H1 (cell line): ENCODE results near the gene DKKL1. TPM values are rescaled to one million over a fixed set of nuclear protein-coding genes. Genes with fewer than 3 reads are reported as not detected.
A peak's percentile ranks its signal among the peaks of the same experiment; 100 is the strongest.

Source experiments
- ASH2L ChIP-seq: fragments of 200-600, 300-600 bp; sonication (generic); IDR thresholded peaks from one replicate; pipeline ENCODE4 v1.7.1; 2017; ENCODE audit warnings: low read length
- BACH1 ChIP-seq: IDR thresholded peaks from 2 replicates; pipeline ENCODE4 v1.6.1; 2012; ENCODE audit warnings: low read length, improper control_type of control experiment
- BCL11A ChIP-seq, 2 experiments: IDR thresholded peaks; one replicate each; pipeline ENCODE4 v1.6.1; 2011; ENCODE audit warnings: low read depth in 2 of 2, low read length in 2 of 2, mild to moderate bottlenecking in 2 of 2
- BRCA1 ChIP-seq: IDR thresholded peaks from 2 replicates; pipeline ENCODE4 v1.6.1; 2012; ENCODE audit warnings: low read depth, low read length, improper control_type of control experiment
- CBX8 ChIP-seq: fragments of 300-800, 300-1000 bp; sonication (generic); IDR thresholded peaks from 2 replicates; pipeline ENCODE4 v1.7.1; 2016; ENCODE audit warnings: low read depth, low read length, borderline replicate concordance
- CEBPB ChIP-seq: IDR thresholded peaks from 2 replicates; pipeline ENCODE4 v1.6.1; 2012; ENCODE audit warnings: low read depth, low read length
- CHD1 ChIP-seq: IDR thresholded peaks from 2 replicates; pipeline ENCODE4 v1.6.1; 2012; ENCODE audit warnings: low read depth, low read length, improper control_type of control experiment
- CHD2 ChIP-seq: IDR thresholded peaks from 2 replicates; pipeline ENCODE4 v1.6.1; 2012; ENCODE audit warnings: low read length, improper control_type of control experiment
- EGR1 ChIP-seq: IDR thresholded peaks from 2 replicates; pipeline ENCODE4 v1.6.1; 2011; ENCODE audit warnings: low read depth, low read length, borderline replicate concordance
- EZH2 ChIP-seq: fragments of 200-600 bp; sonication (generic); IDR thresholded peaks from 2 replicates; pipeline ENCODE4 v1.7.1; 2012; ENCODE audit warnings: low read depth, mild to moderate bottlenecking, moderate library complexity, low read length, inconsistent platforms; ENCODE audit not compliant: severe bottlenecking
- KDM4A ChIP-seq: IDR thresholded peaks from one replicate; pipeline ENCODE4 v1.7.1; 2012; ENCODE audit warnings: low read depth, mild to moderate bottlenecking, moderate library complexity, low read length, inconsistent platforms; ENCODE audit not compliant: severe bottlenecking
- NRF1 ChIP-seq: IDR thresholded peaks from 2 replicates; pipeline ENCODE4 v1.6.1; 2011; ENCODE audit warnings: mild to moderate bottlenecking, low read depth, low read length, improper control_type of control experiment
- POLR2AphosphoS5 ChIP-seq: IDR thresholded peaks from 2 replicates; pipeline ENCODE4 v1.6.1; 2011; ENCODE audit warnings: low read depth, low read length
- POU5F1 ChIP-seq: IDR thresholded peaks from 2 replicates; pipeline ENCODE4 v1.6.1; 2011; ENCODE audit warnings: low read depth, mild to moderate bottlenecking, low read length, moderate library complexity
- RBBP5 ChIP-seq: IDR thresholded peaks from 2 replicates; pipeline ENCODE4 v1.7.1; 2012; ENCODE audit warnings: low read depth, mild to moderate bottlenecking, inconsistent platforms, low read length, moderate library complexity, borderline replicate concordance
- SIRT6 ChIP-seq: IDR thresholded peaks from one replicate; pipeline ENCODE4 v1.7.1; 2012; ENCODE audit warnings: low read length, inconsistent platforms
- SP1 ChIP-seq: IDR thresholded peaks from 2 replicates; pipeline ENCODE4 v1.6.1; 2011; ENCODE audit warnings: low read depth, low read length
- SP2 ChIP-seq: IDR thresholded peaks from 2 replicates; pipeline ENCODE4 v1.6.1; 2012; ENCODE audit warnings: mild to moderate bottlenecking, low read length, inconsistent platforms
- SRF ChIP-seq: IDR thresholded peaks from 2 replicates; pipeline ENCODE4 v1.6.1; 2011; ENCODE audit warnings: mild to moderate bottlenecking, low read depth, low read length, moderate library complexity
- TCF12 ChIP-seq: IDR thresholded peaks from 2 replicates; pipeline ENCODE4 v1.6.1; 2011; ENCODE audit warnings: low read depth, mild to moderate bottlenecking, low read length
- YY1 ChIP-seq: IDR thresholded peaks from 2 replicates; pipeline ENCODE4 v1.6.1; 2011; ENCODE audit warnings: low read depth, mild to moderate bottlenecking, low read length
- polyA plus RNA-seq, 7 experiments: library from polyadenylated mRNA; depleted of rRNA in 3 of 7; stranded (reverse) in 5 of 7; unstranded in 2 of 7; fragments of >200 nt in 5 of 7; fragments of 200-250 nt in 2 of 7; gene quantifications; 1 replicate in 5 of 7; 2 replicates in 1 of 7; 4 replicates in 1 of 7; pipeline versions ENCODE4 v1.2.1 to v1.2.3, GENCODE V29; 2011 to 2013; ENCODE audit warnings: missing spikeins in 2 of 7, mixed read lengths in 2 of 7
- total RNA-seq: library from RNA; stranded (reverse); fragmentation: NEBNext Ultra II Directional; extraction: Animal tissue kit (Norgen Biotek cat#: 25700); gene quantifications from 2 replicates; pipeline ENCODE4 v1.2.1, GENCODE V29; 2021
- TF ChIP-seq, protein P1 (sequence below), 3 experiments: IDR thresholded peaks; 1 replicate in 2 of 3; 2 replicates in 1 of 3; pipeline versions ENCODE4 v1.5.1 to v1.6.1; 2011; ENCODE audit warnings: low read length in 3 of 3, mild to moderate bottlenecking in 3 of 3, inconsistent platforms in 2 of 3, low read depth in 1 of 3, moderate library complexity in 1 of 3; ENCODE audit not compliant: insufficient read depth in 1 of 3; ENCODE audit errors: control extremely low read depth in 1 of 3
- TF ChIP-seq, protein P2 (sequence below): IDR thresholded peaks from 2 replicates; pipeline ENCODE4 v1.6.1; 2012; ENCODE audit warnings: inconsistent platforms
- TF ChIP-seq, protein P3 (sequence below): IDR thresholded peaks from 2 replicates; pipeline ENCODE4 v1.6.1; 2011; ENCODE audit warnings: low read depth, mild to moderate bottlenecking, low read length; ENCODE audit not compliant: insufficient read depth

The DKKL1 gene
- total and polyA plus RNA-seq, 2 of the 8 experiments (the other 6 are each of a cell fraction or from before 2014, with no cell fraction given), result 2.6 to 6.8 TPM

DNA sequence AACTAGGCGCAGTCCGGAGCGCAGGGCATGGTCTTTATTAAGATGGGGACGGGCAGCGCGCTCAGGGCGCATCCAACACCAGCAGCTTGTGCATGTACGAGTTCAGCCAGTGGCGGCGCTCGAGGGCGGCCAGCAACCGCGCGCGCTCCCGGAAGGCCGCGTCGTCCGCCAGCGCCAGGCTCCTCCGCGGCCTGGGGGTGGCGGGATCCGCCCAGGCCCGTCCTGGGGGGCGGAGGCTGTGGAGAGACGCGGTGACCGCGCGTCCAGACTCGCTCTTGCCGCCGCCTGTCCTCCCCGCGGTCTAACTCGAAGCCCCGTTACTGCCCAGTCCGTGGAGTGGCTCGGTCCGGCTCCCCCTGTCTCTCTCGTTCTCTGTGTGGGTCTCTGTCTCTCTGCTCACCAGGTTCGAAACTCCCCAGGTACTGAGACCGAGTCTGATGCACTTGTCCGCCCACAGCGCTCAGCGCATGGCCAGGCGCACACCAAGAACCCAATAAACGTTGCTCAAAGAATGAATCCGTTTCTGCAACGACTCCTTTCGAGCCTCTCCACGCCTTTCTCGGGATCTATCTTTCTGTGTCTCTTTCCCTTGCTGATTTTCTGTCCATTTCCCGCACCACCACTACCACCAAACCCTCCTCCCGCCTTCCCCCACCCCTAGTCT, 58.9 kb downstream of the DKKL1 start (continued):
- TF ChIP-seq, protein P1, sequence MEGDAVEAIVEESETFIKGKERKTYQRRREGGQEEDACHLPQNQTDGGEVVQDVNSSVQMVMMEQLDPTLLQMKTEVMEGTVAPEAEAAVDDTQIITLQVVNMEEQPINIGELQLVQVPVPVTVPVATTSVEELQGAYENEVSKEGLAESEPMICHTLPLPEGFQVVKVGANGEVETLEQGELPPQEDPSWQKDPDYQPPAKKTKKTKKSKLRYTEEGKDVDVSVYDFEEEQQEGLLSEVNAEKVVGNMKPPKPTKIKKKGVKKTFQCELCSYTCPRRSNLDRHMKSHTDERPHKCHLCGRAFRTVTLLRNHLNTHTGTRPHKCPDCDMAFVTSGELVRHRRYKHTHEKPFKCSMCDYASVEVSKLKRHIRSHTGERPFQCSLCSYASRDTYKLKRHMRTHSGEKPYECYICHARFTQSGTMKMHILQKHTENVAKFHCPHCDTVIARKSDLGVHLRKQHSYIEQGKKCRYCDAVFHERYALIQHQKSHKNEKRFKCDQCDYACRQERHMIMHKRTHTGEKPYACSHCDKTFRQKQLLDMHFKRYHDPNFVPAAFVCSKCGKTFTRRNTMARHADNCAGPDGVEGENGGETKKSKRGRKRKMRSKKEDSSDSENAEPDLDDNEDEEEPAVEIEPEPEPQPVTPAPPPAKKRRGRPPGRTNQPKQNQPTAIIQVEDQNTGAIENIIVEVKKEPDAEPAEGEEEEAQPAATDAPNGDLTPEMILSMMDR (IDR thresholded peaks at IDR 0.05; ENCODE audit: control extremely low read depth in 1 of 3, insufficient read depth in 1 of 3, low read depth in 1 of 3, low read length in 3 of 3), result peak; percentile 82 to 90 (median 83)
- TF ChIP-seq BRCA1 (no peak), CEBPB (no peak), BCL11A (IDR thresholded peaks at IDR 0.05; ENCODE audit: low read depth in 2 of 2, low read length in 2 of 2) (no peak), KDM4A (peak; percentile 93), EGR1 (no peak), POU5F1 (no peak), NRF1 (no peak), CHD1 (no peak), YY1 (no peak), ASH2L (peak; percentile 48), SIRT6 (no peak), TCF12 (no peak), SP2 (no peak), CHD2 (no peak), SRF (no peak), EZH2 (peak; percentile 52), POLR2AphosphoS5 (no peak), BACH1 (peak; percentile 45; the same call in 1 of the 2 replicates), RBBP5 (peak; percentile 68; the same call in 1 of the 2 replicates), CBX8 (no peak), SP1 (no peak)
- TF ChIP-seq, protein P2, sequence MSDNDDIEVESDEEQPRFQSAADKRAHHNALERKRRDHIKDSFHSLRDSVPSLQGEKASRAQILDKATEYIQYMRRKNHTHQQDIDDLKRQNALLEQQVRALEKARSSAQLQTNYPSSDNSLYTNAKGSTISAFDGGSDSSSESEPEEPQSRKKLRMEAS, result peak; percentile 68
- TF ChIP-seq, protein P3, sequence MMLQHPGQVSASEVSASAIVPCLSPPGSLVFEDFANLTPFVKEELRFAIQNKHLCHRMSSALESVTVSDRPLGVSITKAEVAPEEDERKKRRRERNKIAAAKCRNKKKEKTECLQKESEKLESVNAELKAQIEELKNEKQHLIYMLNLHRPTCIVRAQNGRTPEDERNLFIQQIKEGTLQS, result no peak
